Measurements from ENCODE around the gene UCK2. TPM values are rescaled to one million over a fixed set of nuclear protein-coding genes. Genes with fewer than 3 reads are reported as not detected.

The UCK2 gene
- total and polyA plus RNA-seq, 2 of the 8 experiments (the other 6 are each of a cell fraction or from before 2014, with no cell fraction given), result 103 to 109 TPM

DNA sequence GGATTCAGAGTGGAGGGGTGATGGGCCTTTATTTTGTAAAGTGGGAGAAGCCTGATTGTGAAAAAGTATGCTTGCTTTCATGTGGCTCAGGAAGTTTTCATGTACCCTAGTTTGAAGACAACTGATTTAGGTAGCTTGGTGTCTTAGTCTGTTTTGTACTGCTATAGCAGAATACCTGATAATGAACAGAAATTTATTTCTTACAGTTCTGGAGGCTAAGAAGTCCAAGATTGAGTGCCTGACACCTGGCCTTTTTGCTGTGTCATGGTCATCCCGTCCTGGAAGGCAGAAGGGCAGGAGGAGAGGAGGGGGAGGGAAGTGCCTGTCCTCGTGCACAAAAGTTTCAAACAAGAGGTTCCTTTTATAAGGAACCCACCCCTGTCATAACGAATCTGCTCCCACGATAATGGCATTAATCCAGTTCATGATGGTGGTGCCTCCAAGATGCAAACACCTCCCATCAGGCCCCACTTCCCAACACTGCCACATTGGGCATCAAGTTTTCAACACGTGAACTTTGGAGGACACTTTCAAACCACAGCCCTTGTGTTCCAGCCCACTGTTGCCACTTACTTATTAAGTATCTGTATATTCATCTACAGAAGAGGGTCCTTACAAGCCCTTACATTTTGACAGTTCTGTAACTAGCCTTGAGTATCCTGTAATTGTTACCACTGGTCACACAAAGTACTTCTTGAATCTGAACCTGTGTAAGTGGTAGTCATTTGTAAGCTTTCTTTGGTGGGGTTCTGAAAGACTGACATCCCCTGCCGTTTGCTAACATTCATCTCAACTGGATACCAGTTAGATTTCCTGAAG, 9.5 kb downstream of the UCK2 start (continued):
- TF ChIP-seq, protein P1, sequence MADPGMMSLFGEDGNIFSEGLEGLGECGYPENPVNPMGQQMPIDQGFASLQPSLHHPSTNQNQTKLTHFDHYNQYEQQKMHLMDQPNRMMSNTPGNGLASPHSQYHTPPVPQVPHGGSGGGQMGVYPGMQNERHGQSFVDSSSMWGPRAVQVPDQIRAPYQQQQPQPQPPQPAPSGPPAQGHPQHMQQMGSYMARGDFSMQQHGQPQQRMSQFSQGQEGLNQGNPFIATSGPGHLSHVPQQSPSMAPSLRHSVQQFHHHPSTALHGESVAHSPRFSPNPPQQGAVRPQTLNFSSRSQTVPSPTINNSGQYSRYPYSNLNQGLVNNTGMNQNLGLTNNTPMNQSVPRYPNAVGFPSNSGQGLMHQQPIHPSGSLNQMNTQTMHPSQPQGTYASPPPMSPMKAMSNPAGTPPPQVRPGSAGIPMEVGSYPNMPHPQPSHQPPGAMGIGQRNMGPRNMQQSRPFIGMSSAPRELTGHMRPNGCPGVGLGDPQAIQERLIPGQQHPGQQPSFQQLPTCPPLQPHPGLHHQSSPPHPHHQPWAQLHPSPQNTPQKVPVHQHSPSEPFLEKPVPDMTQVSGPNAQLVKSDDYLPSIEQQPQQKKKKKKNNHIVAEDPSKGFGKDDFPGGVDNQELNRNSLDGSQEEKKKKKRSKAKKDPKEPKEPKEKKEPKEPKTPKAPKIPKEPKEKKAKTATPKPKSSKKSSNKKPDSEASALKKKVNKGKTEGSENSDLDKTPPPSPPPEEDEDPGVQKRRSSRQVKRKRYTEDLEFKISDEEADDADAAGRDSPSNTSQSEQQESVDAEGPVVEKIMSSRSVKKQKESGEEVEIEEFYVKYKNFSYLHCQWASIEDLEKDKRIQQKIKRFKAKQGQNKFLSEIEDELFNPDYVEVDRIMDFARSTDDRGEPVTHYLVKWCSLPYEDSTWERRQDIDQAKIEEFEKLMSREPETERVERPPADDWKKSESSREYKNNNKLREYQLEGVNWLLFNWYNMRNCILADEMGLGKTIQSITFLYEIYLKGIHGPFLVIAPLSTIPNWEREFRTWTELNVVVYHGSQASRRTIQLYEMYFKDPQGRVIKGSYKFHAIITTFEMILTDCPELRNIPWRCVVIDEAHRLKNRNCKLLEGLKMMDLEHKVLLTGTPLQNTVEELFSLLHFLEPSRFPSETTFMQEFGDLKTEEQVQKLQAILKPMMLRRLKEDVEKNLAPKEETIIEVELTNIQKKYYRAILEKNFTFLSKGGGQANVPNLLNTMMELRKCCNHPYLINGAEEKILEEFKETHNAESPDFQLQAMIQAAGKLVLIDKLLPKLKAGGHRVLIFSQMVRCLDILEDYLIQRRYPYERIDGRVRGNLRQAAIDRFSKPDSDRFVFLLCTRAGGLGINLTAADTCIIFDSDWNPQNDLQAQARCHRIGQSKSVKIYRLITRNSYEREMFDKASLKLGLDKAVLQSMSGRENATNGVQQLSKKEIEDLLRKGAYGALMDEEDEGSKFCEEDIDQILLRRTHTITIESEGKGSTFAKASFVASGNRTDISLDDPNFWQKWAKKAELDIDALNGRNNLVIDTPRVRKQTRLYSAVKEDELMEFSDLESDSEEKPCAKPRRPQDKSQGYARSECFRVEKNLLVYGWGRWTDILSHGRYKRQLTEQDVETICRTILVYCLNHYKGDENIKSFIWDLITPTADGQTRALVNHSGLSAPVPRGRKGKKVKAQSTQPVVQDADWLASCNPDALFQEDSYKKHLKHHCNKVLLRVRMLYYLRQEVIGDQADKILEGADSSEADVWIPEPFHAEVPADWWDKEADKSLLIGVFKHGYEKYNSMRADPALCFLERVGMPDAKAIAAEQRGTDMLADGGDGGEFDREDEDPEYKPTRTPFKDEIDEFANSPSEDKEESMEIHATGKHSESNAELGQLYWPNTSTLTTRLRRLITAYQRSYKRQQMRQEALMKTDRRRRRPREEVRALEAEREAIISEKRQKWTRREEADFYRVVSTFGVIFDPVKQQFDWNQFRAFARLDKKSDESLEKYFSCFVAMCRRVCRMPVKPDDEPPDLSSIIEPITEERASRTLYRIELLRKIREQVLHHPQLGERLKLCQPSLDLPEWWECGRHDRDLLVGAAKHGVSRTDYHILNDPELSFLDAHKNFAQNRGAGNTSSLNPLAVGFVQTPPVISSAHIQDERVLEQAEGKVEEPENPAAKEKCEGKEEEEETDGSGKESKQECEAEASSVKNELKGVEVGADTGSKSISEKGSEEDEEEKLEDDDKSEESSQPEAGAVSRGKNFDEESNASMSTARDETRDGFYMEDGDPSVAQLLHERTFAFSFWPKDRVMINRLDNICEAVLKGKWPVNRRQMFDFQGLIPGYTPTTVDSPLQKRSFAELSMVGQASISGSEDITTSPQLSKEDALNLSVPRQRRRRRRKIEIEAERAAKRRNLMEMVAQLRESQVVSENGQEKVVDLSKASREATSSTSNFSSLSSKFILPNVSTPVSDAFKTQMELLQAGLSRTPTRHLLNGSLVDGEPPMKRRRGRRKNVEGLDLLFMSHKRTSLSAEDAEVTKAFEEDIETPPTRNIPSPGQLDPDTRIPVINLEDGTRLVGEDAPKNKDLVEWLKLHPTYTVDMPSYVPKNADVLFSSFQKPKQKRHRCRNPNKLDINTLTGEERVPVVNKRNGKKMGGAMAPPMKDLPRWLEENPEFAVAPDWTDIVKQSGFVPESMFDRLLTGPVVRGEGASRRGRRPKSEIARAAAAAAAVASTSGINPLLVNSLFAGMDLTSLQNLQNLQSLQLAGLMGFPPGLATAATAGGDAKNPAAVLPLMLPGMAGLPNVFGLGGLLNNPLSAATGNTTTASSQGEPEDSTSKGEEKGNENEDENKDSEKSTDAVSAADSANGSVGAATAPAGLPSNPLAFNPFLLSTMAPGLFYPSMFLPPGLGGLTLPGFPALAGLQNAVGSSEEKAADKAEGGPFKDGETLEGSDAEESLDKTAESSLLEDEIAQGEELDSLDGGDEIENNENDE (IDR thresholded peaks at IDR 0.05; ENCODE audit: insufficient replicate concordance, low read length), result no peak
- TF ChIP-seq RNF2 (IDR thresholded peaks at IDR 0.05; ENCODE audit: borderline replicate concordance, low read depth, low read length, missing control alignments, poor library complexity, severe bottlenecking), result no peak
- TF ChIP-seq, protein P2, sequence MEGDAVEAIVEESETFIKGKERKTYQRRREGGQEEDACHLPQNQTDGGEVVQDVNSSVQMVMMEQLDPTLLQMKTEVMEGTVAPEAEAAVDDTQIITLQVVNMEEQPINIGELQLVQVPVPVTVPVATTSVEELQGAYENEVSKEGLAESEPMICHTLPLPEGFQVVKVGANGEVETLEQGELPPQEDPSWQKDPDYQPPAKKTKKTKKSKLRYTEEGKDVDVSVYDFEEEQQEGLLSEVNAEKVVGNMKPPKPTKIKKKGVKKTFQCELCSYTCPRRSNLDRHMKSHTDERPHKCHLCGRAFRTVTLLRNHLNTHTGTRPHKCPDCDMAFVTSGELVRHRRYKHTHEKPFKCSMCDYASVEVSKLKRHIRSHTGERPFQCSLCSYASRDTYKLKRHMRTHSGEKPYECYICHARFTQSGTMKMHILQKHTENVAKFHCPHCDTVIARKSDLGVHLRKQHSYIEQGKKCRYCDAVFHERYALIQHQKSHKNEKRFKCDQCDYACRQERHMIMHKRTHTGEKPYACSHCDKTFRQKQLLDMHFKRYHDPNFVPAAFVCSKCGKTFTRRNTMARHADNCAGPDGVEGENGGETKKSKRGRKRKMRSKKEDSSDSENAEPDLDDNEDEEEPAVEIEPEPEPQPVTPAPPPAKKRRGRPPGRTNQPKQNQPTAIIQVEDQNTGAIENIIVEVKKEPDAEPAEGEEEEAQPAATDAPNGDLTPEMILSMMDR (IDR thresholded peaks at IDR 0.05; ENCODE audit: control extremely low read depth in 1 of 3, insufficient read depth in 1 of 3, low read depth in 1 of 3, low read length in 3 of 3), result no peak
- TF ChIP-seq BACH1 (IDR thresholded peaks at IDR 0.05; ENCODE audit: low read length), result peak; percentile 91
- TF ChIP-seq ZNF274 (IDR thresholded peaks at IDR 0.05; ENCODE audit: borderline replicate concordance, extremely low read depth, low read length), result no peak
- TF ChIP-seq RAD21 (IDR thresholded peaks at IDR 0.05 in 1 of 2, conservative IDR thresholded peaks at IDR 0.05 in 1 of 2; ENCODE audit: low read depth in 2 of 2, low read length in 2 of 2), result no peak

Measured in H1 (cell line).